HG03469 (cell line): Measurements from ENCODE around the gene SLC16A2.

Experiments used
- ATAC-seq: cut with Tn5 transposase; IDR thresholded peaks from one replicate; pipeline ENCODE4 v1.9.1; 2021; ENCODE audit warnings: mild to moderate bottlenecking, moderate library complexity, moderate number of reproducible peaks; ENCODE audit not compliant: unreplicated experiment

The SLC16A2 gene

DNA sequence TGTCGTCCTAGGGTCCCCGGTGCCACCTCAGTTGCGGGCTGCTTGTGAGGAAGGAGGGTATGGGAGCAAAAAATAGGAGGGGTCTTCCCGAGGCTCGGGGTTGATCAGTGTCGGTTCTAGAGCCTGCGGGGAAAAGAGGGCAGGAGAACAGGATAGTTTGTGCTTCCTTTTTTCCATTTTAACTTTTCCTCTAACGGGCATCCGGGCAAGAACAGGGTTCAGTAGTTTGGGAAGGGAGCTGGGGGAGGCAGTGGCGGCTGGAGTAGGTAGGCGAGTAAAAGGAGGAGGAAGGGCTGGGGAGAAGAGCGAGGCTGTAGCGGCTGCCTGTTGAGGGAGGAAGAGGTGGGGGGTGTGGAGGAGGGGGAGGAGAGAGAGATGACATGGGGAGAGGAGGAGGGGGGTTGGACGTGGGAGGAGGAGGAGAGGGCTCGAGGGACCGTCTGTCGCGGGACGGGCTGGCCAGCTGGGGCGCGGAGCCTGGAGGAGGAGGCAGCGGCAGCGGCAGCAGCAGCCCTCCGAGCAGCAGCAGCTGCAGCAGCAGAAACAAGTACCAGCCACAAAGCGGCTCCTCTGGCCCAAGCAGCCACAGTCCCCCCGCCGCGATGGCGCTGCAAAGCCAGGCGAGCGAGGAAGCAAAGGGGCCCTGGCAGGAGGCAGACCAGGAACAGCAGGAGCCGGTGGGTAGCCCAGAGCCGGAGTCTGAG lies at the start of gene SLC16A2:
Gene SLC16A2, plus strand, starts transcription at position 458 of the 704 bp plus-strand sequence. Its CDS starts 145 bp downstream, at position 603.
- no peak for ATAC-seq

DNA sequence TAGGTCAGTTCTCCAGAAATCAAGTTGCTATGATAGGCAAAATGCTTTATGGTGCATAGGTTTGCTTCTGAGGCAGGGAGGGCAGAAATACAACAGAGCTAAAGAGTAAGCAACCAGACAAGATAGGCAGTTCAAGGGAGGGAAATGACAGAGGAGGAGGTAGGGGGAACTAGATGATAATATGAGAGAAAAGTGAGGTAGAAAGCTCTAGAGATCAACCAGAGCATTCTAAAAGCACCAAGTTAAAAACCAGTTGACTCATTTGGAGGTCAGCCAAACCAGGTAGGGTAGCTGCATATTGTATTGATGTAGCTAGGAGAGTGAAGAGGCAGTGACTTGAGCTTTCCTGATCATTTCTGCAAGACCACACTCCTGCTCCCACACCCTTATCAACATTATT lies 49.0 kb upstream of the SLC16A2 start:
- no peak for ATAC-seq

DNA sequence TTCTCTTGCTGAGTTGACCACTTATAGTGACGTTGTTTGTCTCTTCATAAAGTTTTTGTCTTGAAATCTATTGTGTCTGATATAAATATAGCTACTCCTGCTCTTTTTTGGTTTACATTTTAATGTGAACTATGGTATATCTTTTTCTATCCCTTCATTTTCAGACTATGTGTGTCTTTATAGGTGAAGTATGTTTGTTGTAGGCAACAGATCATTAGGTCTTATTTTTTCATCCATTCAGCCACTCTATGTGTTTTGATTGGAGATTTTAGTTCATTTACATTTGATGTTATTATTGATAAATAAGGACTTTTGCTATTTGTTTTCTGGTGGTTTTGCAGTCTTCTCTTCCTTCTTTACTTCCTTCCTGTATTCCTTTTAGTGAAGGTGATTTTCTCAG lies 44.0 kb upstream of the SLC16A2 start:
- ATAC-seq, result no peak

DNA sequence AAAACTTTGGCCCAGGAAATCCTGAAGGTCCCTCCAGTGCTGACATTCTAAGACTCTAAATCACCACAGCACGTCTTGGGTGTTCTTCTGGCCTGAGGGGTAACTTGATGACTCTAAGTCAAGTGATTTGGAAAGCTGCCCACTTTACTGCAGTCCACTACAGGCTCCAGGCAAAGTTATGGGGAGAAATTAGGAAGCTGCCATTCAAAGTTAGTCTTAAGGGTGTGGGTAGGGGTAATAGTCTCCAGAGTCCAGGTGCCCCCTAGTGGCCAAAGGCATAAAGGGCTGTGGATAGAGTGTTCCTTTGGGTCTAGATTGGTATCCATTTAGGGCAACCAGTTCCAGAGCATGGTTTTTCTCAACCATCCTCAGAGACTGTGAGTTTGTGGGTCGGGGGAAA lies 38.7 kb upstream of the SLC16A2 start:
- ATAC-seq, result no peak

DNA sequence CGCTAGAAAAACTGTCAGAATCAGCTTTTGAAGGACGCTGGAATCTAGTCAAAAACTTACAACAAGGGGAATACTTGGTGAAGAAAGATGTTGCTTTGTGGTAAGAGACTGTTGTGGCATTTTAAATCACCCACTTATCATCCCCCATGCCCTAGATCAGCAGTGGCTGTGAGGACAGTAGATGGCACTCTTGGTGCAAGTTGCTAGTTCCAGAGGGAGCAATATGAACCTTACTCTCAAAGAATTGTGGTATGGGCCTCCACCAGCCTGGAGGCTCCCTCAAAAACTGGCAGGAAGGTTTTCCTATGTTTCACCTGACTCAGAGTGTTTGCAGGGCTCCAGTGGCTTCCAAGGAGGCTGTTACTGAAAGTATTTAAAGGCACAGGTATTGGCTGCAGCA lies 37.7 kb upstream of the SLC16A2 start:
- no peak for ATAC-seq

DNA sequence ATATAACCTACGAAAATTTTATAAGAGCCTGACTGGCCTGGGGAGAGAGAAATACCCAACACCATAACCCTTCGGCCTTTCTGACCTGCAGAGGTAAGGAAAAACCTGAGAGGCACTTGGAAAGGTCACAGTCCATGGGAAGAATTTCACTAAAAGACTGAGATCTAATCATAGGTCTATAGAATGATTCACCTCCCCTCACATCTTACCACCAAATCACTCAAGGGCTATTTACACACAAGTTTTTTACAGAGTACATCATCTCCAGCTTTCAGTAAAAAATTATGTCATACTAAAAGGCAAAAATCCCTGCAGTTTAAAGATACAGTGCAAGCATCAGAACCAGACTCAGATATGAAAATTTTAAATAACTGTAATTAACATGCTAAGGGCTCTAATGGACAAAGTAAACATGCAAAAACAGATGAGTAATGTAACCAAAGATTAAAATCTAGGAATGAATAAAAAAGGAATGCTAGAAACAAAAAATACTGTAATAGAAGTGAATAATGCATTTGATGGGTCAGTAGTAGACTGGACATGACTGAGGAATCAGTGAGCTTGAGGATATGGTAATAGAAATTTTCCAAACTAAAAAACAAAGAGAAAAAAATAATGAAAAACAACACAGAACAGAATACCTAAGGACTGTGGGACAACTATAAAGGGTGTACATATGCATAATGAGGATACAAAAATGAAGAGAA lies 32.1 kb upstream of the SLC16A2 start:
- no peak for ATAC-seq

- no peak for ATAC-seq
These were observed 25.7 kb upstream of the SLC16A2 start for GRCh38 chrX:74395556-74395955.

DNA sequence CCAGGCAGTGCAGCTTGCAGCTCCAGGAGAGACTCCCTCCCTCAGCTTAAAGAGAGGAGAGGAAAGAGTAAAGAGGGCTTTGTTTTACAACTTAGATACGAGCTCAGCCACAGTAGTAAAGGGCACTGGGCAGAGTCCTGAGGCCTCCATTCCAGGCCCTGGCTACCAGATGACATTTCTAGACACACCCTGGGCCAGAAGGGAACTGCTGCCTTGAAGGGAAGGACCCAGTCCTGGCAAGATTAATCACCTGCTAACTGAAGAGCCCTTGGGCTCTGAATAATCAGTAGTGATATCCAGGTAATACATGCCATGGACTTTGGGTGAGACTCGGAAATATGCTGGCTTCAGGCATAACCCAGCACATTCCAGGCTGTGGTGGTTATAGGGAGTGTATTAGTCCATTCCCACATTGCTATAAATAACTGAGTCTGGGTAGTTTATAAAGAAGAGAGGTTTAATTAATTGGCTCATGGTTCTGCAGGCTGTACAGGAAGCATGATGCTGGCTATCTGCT lies 15.3 kb upstream of the SLC16A2 start:
- ATAC-seq, result no peak

- peak; percentile 69 for ATAC-seq
These were observed 13.0 kb upstream of the SLC16A2 start for GRCh38 chrX:74408304-74408703.

DNA sequence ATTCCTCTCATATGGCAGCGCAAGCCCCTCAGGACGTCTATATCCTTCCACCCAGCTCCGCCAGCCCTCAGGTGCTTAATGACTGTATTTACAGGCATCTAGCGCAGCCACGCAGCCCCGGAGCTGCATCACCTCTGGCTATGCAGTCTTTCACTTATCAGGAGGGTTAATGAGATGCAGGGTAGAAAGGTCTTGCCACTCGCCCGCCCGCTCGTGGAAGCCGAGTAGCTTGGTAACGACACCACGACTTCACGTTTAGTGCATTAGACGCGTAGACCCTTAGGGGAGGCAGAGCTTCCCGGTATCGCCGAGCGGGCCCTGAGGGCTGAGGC lies 1.5 kb upstream of the SLC16A2 start:
- ATAC-seq, result no peak

GRCh38 chrX:74420196-74421035 lies 877 bp upstream of the SLC16A2 start:
- ATAC-seq, result no peak

DNA sequence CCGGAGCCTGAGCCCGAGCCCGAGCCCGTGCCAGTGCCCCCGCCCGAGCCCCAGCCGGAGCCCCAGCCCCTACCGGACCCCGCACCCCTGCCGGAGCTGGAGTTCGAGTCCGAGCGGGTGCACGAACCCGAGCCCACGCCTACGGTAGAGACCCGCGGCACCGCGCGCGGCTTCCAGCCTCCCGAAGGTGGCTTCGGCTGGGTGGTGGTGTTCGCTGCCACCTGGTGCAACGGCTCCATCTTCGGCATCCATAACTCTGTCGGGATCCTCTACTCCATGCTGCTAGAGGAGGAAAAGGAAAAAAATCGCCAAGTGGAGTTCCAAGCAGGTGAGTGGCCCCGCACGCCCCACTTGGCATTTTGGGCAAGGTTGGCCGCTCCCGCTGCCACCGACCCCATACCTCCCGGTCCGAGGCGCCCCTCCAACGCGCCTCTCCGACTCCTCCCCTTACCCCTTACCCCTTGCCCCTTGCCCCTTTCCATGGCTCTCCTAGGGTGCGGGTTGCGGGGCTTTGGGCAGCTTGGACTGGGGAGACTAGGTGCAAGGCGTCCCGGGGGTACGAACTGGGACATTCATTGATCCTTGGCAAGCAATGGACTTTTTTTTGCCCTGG lies 553 bp downstream of the SLC16A2 start:
- ATAC-seq, result no peak

GRCh38 chrX:74422576-74423288 lies 1.4 kb downstream of the SLC16A2 start:
- ATAC-seq, result no peak

DNA sequence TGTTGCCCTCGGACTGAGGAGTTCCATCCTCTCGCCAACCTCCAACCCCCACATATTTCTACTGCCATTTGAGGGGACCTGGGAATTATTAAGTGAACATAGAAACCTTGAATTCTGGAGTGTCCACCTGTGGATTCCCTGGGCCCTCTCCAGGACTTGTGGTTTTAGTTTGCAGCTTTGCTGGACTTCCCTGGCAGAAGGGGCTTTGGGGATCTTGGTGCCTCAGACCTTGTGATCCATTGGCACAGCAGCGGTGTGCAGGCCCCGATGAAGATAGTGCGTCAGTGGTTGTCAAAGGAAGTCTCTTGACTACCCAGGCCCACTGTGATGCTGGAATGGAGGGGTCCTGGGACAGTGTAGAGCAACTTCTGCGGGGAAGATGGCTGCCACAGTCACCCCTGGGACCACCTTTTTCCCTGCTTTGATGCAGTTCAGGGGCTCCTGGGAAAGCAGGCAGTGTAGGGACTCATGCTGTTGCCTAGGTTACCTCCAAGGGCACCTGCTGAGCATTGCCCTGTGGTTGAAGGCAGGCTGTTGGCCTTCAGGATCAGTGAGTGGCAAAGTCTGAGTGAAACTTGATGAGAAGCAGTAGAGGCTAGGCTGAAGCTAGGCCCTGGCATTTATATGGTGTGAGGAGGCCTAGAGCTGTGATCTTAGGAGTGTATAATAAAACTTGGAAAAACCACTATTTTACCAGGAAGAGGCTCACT lies 2.2 kb downstream of the SLC16A2 start:
- ATAC-seq, result no peak

- no peak for ATAC-seq
These were observed 4.8 kb downstream of the SLC16A2 start for GRCh38 chrX:74426071-74426470.

- ATAC-seq, result no peak
These were observed 5.3 kb downstream of the SLC16A2 start for GRCh38 chrX:74426615-74427014.

DNA sequence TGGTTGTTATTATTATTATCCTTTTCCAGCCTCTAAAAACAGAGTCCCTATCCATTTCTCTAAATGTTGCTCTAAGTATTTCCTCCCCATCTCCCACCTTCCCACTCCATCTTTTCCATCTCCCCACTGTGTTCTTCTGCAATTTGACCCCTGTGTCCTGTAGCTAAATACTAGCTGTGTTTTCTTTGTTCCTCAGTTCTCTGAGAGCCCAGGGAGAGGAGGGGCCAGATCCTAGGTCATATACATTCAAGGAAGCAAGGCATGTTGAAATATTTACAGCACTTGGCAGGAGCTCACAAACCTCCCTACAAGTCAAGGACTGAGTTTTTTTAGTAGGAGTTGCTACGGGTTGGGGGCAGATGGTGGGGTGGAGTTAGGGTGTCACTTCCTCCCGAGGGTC lies 10.5 kb downstream of the SLC16A2 start:
- no peak for ATAC-seq

GRCh38 chrX:74434336-74434735 lies 13.0 kb downstream of the SLC16A2 start:
- ATAC-seq, result no peak

DNA sequence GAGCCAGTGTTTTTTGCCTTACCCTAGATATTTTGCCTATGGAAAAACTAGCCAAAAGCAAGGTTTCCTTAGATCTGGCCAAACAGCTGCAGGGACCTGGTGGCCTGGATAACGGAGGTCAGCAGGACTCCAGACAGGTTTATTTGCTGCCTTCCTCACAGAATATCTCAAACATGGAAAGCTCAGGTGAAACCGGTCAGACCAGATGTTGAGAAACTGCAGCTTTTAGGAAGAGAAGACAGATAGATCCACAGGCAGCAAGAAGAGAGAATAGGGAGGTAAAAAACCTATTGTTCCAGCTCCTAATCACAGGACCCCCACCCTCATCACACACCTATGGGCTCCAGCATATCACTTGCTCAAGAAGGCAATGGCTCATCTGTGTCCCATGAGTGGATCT lies 16.2 kb downstream of the SLC16A2 start:
- no peak for ATAC-seq

GRCh38 chrX:74438764-74439163 lies 17.5 kb downstream of the SLC16A2 start:
- no peak for ATAC-seq
